HepG2 (cell line): ENCODE measurements around the gene FNDC3A. TPM values are rescaled to one million over a fixed set of nuclear protein-coding genes. Genes with fewer than 3 reads are reported as not detected.

Experiments used
- ZNF20 ChIP-seq: sonication (generic); formaldehyde crosslinking; IDR thresholded peaks from 2 replicates; pipeline ENCODE4 v1.4.0; 2020; ENCODE audit warnings: mild to moderate bottlenecking, moderate library complexity, missing genetic modification reagents
- ZNF788 ChIP-seq: sonication (generic); formaldehyde crosslinking; IDR thresholded peaks from 2 replicates; pipeline ENCODE4 v1.5.0; 2020; ENCODE audit warnings: mild to moderate bottlenecking, missing genetic modification reagents, borderline replicate concordance
- polyA plus RNA-seq, 8 experiments: library from polyadenylated mRNA; depleted of rRNA in 3 of 8; stranded (reverse) in 7 of 8; unstranded in 1 of 8; fragments of >200 nt; fragmentation: Illumina TruSeq in 4 of 8; extraction: Trizol in 4 of 8; gene quantifications; 2 replicates each; pipeline versions ENCODE4 v1.2.1 to v1.2.3, GENCODE V29; 2011 to 2016; ENCODE audit warnings: low read depth in 4 of 8, missing spikeins in 1 of 8, mixed read lengths in 1 of 8; ENCODE audit not compliant: insufficient read depth in 1 of 8
- total RNA-seq, 5 experiments: library from RNA; depleted of rRNA; stranded (reverse); fragments of >200 nt; fragmentation: Illumina TruSeq; extraction: Trizol; gene quantifications; 2 replicates each; pipeline ENCODE4 v1.2.3, GENCODE V29; 2016; ENCODE audit warnings: low read depth in 1 of 5
- TF ChIP-seq, protein P1 (sequence below): sonication (generic); formaldehyde crosslinking; IDR thresholded peaks from 2 replicates; pipeline ENCODE4 v1.4.0; 2020; ENCODE audit warnings: missing genetic modification reagents, mild to moderate bottlenecking, borderline replicate concordance
- TF ChIP-seq, protein P2 (sequence below): sonication (generic); formaldehyde crosslinking; IDR thresholded peaks from one replicate; pipeline ENCODE4 v1.5.1; 2020; ENCODE audit warnings: mild to moderate bottlenecking, missing genetic modification reagents; ENCODE audit errors: not compliant biosample characterization

The FNDC3A gene
- total and polyA plus RNA-seq, 2 of the 13 experiments (the other 11 are each of a cell fraction or from before 2014, with no cell fraction given) = 36.7 to 39.3 TPM

DNA sequence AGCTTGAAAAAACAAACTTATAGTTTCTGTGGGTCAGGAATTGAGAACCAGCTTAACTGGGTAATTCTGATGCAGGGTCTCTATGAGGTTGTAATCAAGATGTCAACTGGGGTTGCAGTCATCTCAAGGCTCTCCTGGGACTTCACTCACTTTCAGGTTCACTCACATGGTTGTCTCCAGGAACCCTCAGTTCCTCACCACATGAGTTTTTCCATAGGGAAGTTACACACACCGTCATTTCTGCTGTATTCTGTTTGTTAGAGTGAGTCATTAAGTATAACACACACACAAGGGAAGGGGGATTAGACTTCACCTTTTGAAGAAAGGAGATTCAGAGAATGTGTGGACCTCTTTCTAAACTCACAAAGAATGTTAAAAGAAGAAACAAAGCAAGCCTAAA, 209.6 kb downstream of the FNDC3A start (continued):
- TF ChIP-seq, protein P1, sequence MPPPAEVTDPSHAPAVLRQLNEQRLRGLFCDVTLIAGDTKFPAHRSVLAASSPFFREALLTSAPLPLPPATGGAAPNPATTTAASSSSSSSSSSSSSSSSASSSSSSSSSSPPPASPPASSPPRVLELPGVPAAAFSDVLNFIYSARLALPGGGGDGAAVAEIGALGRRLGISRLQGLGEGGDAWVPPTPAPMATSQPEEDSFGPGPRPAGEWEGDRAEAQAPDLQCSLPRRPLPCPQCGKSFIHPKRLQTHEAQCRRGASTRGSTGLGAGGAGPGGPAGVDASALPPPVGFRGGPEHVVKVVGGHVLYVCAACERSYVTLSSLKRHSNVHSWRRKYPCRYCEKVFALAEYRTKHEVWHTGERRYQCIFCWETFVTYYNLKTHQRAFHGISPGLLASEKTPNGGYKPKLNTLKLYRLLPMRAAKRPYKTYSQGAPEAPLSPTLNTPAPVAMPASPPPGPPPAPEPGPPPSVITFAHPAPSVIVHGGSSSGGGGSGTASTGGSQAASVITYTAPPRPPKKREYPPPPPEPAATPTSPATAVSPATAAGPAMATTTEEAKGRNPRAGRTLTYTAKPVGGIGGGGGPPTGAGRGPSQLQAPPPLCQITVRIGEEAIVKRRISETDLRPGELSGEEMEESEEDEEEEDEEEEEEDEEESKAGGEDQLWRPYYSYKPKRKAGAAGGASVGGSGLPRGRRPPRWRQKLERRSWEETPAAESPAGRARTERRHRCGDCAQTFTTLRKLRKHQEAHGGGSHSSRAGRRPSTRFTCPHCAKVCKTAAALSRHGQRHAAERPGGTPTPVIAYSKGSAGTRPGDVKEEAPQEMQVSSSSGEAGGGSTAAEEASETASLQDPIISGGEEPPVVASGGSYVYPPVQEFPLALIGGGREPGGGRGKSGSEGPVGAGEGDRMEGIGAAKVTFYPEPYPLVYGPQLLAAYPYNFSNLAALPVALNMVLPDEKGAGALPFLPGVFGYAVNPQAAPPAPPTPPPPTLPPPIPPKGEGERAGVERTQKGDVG (CRISPR knock-in tag) = no peak
- TF ChIP-seq ZNF20 (no peak), ZNF788 (CRISPR knock-in tag) (no peak)
- TF ChIP-seq, protein P2, sequence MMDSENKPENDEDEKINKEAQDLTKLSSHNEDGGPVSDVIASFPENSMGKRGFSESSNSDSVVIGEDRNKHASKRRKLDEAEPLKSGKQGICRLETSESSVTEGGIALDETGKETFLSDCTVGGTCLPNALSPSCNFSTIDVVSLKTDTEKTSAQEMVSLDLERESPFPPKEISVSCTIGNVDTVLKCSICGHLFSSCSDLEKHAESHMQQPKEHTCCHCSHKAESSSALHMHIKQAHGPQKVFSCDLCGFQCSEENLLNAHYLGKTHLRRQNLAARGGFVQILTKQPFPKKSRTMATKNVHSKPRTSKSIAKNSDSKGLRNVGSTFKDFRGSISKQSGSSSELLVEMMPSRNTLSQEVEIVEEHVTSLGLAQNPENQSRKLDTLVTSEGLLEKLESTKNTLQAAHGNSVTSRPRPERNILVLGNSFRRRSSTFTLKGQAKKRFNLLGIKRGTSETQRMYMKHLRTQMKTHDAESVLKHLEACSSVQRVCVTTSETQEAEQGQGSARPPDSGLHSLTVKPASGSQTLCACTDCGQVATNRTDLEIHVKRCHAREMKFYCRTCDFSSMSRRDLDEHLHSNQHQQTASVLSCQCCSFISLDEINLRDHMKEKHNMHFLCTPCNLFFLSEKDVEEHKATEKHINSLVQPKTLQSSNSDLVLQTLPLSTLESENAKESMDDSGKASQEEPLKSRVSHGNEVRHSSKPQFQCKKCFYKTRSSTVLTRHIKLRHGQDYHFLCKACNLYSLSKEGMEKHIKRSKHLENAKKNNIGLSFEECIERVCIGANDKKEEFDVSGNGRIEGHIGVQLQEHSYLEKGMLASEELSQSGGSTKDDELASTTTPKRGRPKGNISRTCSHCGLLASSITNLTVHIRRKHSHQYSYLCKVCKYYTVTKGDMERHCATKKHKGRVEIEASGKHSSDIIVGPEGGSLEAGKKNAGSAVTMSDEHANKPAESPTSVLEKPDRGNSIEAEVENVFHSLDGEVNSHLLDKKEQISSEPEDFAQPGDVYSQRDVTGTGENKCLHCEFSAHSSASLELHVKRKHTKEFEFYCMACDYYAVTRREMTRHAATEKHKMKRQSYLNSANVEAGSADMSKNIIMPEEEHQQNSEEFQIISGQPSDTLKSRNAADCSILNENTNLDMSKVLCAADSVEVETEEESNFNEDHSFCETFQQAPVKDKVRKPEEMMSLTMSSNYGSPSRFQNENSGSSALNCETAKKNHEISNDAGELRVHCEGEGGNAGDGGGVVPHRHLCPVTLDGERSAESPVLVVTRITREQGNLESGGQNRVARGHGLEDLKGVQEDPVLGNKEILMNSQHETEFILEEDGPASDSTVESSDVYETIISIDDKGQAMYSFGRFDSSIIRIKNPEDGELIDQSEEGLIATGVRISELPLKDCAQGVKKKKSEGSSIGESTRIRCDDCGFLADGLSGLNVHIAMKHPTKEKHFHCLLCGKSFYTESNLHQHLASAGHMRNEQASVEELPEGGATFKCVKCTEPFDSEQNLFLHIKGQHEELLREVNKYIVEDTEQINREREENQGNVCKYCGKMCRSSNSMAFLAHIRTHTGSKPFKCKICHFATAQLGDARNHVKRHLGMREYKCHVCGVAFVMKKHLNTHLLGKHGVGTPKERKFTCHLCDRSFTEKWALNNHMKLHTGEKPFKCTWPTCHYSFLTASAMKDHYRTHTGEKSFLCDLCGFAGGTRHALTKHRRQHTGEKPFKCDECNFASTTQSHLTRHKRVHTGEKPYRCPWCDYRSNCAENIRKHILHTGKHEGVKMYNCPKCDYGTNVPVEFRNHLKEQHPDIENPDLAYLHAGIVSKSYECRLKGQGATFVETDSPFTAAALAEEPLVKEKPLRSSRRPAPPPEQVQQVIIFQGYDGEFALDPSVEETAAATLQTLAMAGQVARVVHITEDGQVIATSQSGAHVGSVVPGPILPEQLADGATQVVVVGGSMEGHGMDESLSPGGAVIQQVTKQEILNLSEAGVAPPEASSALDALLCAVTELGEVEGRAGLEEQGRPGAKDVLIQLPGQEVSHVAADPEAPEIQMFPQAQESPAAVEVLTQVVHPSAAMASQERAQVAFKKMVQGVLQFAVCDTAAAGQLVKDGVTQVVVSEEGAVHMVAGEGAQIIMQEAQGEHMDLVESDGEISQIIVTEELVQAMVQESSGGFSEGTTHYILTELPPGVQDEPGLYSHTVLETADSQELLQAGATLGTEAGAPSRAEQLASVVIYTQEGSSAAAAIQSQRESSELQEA (CRISPR knock-in tag) = no peak
